Neural cell (in vitro differentiated cells): ENCODE data around the gene DGLUCY. TPM values are rescaled to one million over a fixed set of nuclear protein-coding genes. Genes with fewer than 3 reads are reported as not detected.

Experiments used
- H2AFZ ChIP-seq: fragments of 200-600, 300-800 bp; sonication (generic), shearing (Covaris generic); 2 replicates; pipeline ENCODE4 v1.6.0; 2014; ENCODE audit warnings: low read depth, mild to moderate bottlenecking, antibody characterized with exemption, low read length, moderate library complexity
- H3F3A ChIP-seq: fragments of 200-600 bp; shearing (Covaris generic); 2 replicates; pipeline ENCODE4 v1.6.1; 2016; ENCODE audit warnings: mild to moderate bottlenecking, moderate library complexity, mixed read lengths, antibody characterized with exemption, low read length; ENCODE audit not compliant: insufficient read depth, poor library complexity, severe bottlenecking
- H3K27ac ChIP-seq: fragments of 200-600, 300-800 bp; sonication (generic), shearing (Covaris generic); 2 replicates; pipeline ENCODE4 v1.5.1; 2014; ENCODE audit warnings: mild to moderate bottlenecking, low read length, moderate library complexity
- H3K27me3 ChIP-seq: fragments of 300-800, 200-600 bp; sonication (generic), shearing (Covaris generic); 2 replicates; pipeline ENCODE4 v1.6.0; 2014; ENCODE audit warnings: mild to moderate bottlenecking, low read depth, low read length, moderate library complexity; ENCODE audit not compliant: insufficient read depth
- H3K36me3 ChIP-seq: fragments of 300-800, 200-600 bp; sonication (generic), shearing (Covaris generic); 2 replicates; pipeline ENCODE4 v1.5.1; 2014; ENCODE audit warnings: mild to moderate bottlenecking, antibody characterized with exemption, low read length, moderate library complexity; ENCODE audit not compliant: insufficient read depth
- H3K4me2 ChIP-seq: fragments of 300-800, 200-600 bp; sonication (generic), shearing (Covaris generic); 2 replicates; pipeline ENCODE4 v1.6.0; 2014; ENCODE audit warnings: mild to moderate bottlenecking, low read length
- H3K4me3 ChIP-seq: fragments of 300-800, 200-600 bp; sonication (generic), shearing (Covaris generic); 2 replicates; pipeline ENCODE4 v1.5.1; 2014; ENCODE audit warnings: mild to moderate bottlenecking, low read length, moderate library complexity
- H3K79me2 ChIP-seq: fragments of 200-600 bp; shearing (Covaris generic); replicated peaks from 2 replicates; pipeline ENCODE4 v1.6.0; 2014; ENCODE audit warnings: mild to moderate bottlenecking, low read length, moderate library complexity; ENCODE audit not compliant: insufficient read depth
- H3K9ac ChIP-seq: fragments of 300-800, 200-600 bp; sonication (generic), shearing (Covaris generic); 2 replicates; pipeline ENCODE4 v1.6.1; 2016; ENCODE audit warnings: mild to moderate bottlenecking, low read length, mixed read lengths
- H3K9me2 ChIP-seq: fragments of 200-600 bp; shearing (Covaris generic); 2 replicates; pipeline ENCODE4 v1.6.1; 2016; ENCODE audit warnings: mild to moderate bottlenecking, low read length, mixed read lengths; ENCODE audit not compliant: insufficient read depth
- H3K9me3 ChIP-seq: fragments of 200-600, 300-800 bp; sonication (generic), shearing (Covaris generic); 2 replicates; pipeline ENCODE4 v1.6.1; 2016; ENCODE audit warnings: mild to moderate bottlenecking, mixed run types, low read length, moderate library complexity, mixed read lengths
- H4K20me1 ChIP-seq: fragments of 200-600 bp; shearing (Covaris generic); 2 replicates; pipeline ENCODE4 v1.6.1; 2016; ENCODE audit warnings: mild to moderate bottlenecking, mixed run types; ENCODE audit not compliant: insufficient read depth
- CTCF ChIP-seq: fragments of 450-650 bp; IDR thresholded peaks from 2 replicates; pipeline ENCODE4 v1.5.1; 2014; ENCODE audit warnings: antibody characterized with exemption, mild to moderate bottlenecking, moderate library complexity; ENCODE audit not compliant: poor library complexity, severe bottlenecking
- EP300 ChIP-seq: fragments of 450-650 bp; conservative IDR thresholded peaks from 2 replicates; pipeline ENCODE4 v1.6.1; 2014; ENCODE audit warnings: antibody characterized with exemption, mild to moderate bottlenecking, moderate library complexity; ENCODE audit not compliant: poor library complexity, severe bottlenecking
- EZH2 ChIP-seq: fragments of 200-600, 300-800 bp; shearing (Covaris generic), sonication (generic); IDR thresholded peaks from 2 replicates; pipeline ENCODE4 v1.6.1; 2014; ENCODE audit warnings: antibody characterized with exemption, low read length, borderline replicate concordance, mild to moderate bottlenecking; ENCODE audit not compliant: insufficient read depth, poor library complexity, severe bottlenecking
- MXI1 ChIP-seq: fragments of 450-650 bp; conservative IDR thresholded peaks from 2 replicates; pipeline ENCODE4 v1.6.1; 2014; ENCODE audit warnings: antibody characterized with exemption, mild to moderate bottlenecking; ENCODE audit not compliant: poor library complexity, severe bottlenecking
- POLR2AphosphoS5 ChIP-seq: IDR thresholded peaks from 2 replicates; pipeline ENCODE4 v1.6.1; 2012
- RAD21 ChIP-seq: fragments of 450-650 bp; conservative IDR thresholded peaks from 2 replicates; pipeline ENCODE4 v1.6.1; 2014; ENCODE audit warnings: antibody characterized with exemption, mild to moderate bottlenecking, moderate library complexity
- REST ChIP-seq: IDR thresholded peaks from 2 replicates; pipeline ENCODE4 v1.6.1; 2012; ENCODE audit warnings: borderline replicate concordance
- SMC3 ChIP-seq: fragments of 450-650 bp; conservative IDR thresholded peaks from 2 replicates; pipeline ENCODE4 v1.6.1; 2014; ENCODE audit warnings: antibody characterized with exemption, mild to moderate bottlenecking, moderate library complexity; ENCODE audit not compliant: poor library complexity
- TAF1 ChIP-seq: IDR thresholded peaks from 2 replicates; pipeline ENCODE4 v1.6.1; 2012; ENCODE audit warnings: low read depth
- polyA plus RNA-seq: library from polyadenylated mRNA; depleted of rRNA; stranded (reverse); fragments of >200 nt; gene quantifications from 2 replicates; pipeline ENCODE4 v1.2.3, GENCODE V29; 2014

Gene DGLUCY
- polyA plus RNA-seq, 1 donor from 2014 or later: 30.5 TPM

GRCh38 chr14:91159906-91160305 lies 46.0 kb downstream of the DGLUCY start:
- no peaks in the 10 kb centered on the region for H3K9me3 ChIP-seq
- H3K27ac ChIP-seq: no peak overlapping the region
- H3K4me2 ChIP-seq: no peak overlapping the region
- H3K36me3 ChIP-seq: no peaks in the 10 kb centered on the region
- H3K4me3 ChIP-seq: no peak overlapping the region
- no peak overlapping the region for H3K9ac ChIP-seq
- no peaks in the 10 kb centered on the region for H3K79me2 ChIP-seq
- H3F3A ChIP-seq: no peaks in the 10 kb centered on the region
- no peak overlapping the region for H2AFZ ChIP-seq
- H3K9me2 ChIP-seq: no peaks in the 10 kb centered on the region
- H3K27me3 ChIP-seq: no peaks in the 10 kb centered on the region
- H4K20me1 ChIP-seq: no peaks in the 10 kb centered on the region
- TF ChIP-seq POLR2AphosphoS5 (no peak), TAF1 (no peak), CTCF (no peak), MXI1 (no peak), SMC3 (no peak), RAD21 (no peak), EP300 (no peak), EZH2 (no peak)

- Histone ChIP-seq H3K9me3 (no peaks in the 10 kb centered on the region), H3F3A (no peaks in the 10 kb centered on the region), H3K4me2 (no peak overlapping the region), H3K27ac (no peak overlapping the region), H4K20me1 (no peaks in the 10 kb centered on the region), H3K4me3 (no peak overlapping the region), H3K36me3 (no peaks in the 10 kb centered on the region), H3K79me2 (no peaks in the 10 kb centered on the region), H2AFZ (no peak overlapping the region), H3K27me3 (no peaks in the 10 kb centered on the region), H3K9me2 (no peaks in the 10 kb centered on the region), H3K9ac (no peak overlapping the region)
- no peak for TF ChIP-seq SMC3
- TF ChIP-seq RAD21: no peak
- no peak for TF ChIP-seq EZH2
- no peak for TF ChIP-seq EP300
- TF ChIP-seq MXI1: no peak
- TF ChIP-seq REST: no peak
- no peak for TF ChIP-seq TAF1
Observed at GRCh38 chr14:91163316-91163715, 49.4 kb downstream of the DGLUCY start.

- Histone ChIP-seq H3K36me3 (no peaks in the 10 kb centered on the region), H2AFZ (no peak overlapping the region), H3K27me3 (no peaks in the 10 kb centered on the region), H3K9ac (no peak overlapping the region), H3F3A (no peaks in the 10 kb centered on the region), H3K27ac (no peak overlapping the region), H3K9me2 (no peaks in the 10 kb centered on the region), H3K4me3 (no peak overlapping the region), H4K20me1 (no peaks in the 10 kb centered on the region), H3K4me2 (no peak overlapping the region), H3K79me2 (no peaks in the 10 kb centered on the region), H3K9me3 (no peaks in the 10 kb centered on the region)
- TF ChIP-seq EP300 (no peak), RAD21 (no peak), CTCF (no peak), REST (no peak), EZH2 (no peak), TAF1 (no peak), SMC3 (no peak), MXI1 (no peak), POLR2AphosphoS5 (no peak)
Observed at GRCh38 chr14:91164676-91165075, 50.8 kb downstream of the DGLUCY start.
